MM.1S (cell line): ENCODE measurements around the gene NTM.

ENCODE experiments used
- EZH2phosphoT487 ChIP-seq: fragments of 300-600 bp; sonication (generic); IDR thresholded peaks from 2 replicates; pipeline ENCODE4 v1.6.1; 2018; ENCODE audit warnings: antibody characterized with exemption, low read length
- TF ChIP-seq, protein P1 (sequence below): fragments of 300-600 bp; sonication (generic); IDR thresholded peaks from 2 replicates; pipeline ENCODE4 v1.5.1; 2016; ENCODE audit warnings: antibody characterized with exemption, low read length, mixed read lengths

DNA sequence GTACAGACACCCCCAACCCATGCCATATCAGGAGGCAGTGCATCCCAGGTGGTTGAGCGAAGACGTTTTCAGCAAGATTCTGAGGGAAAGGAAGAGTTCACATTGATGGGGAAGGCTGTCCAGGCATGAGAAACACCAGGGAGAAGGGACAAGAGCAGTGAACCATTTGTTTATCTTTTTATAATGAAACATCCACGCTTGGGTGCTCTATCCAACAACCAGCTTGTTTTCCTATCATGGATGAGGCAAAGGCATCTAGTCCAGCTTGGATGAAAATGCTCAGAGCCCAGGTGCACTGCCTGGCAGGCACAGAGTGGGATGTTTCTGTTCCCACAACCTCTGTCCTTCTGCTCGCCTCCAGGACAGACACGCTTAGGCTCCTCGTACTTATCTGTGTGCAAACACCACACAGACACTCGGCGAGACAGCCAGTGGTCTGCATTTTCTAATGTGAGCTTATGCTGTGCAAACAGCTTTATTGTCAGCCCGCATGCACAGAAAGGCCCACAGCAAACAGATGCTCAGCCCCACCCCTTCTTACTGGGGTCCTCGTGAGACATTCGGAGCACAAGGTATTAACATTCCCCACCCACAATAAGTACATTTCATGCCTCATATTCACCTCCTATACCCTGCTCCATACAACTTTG, 45.4 kb upstream of the NTM start:
- TF ChIP-seq, protein P1, sequence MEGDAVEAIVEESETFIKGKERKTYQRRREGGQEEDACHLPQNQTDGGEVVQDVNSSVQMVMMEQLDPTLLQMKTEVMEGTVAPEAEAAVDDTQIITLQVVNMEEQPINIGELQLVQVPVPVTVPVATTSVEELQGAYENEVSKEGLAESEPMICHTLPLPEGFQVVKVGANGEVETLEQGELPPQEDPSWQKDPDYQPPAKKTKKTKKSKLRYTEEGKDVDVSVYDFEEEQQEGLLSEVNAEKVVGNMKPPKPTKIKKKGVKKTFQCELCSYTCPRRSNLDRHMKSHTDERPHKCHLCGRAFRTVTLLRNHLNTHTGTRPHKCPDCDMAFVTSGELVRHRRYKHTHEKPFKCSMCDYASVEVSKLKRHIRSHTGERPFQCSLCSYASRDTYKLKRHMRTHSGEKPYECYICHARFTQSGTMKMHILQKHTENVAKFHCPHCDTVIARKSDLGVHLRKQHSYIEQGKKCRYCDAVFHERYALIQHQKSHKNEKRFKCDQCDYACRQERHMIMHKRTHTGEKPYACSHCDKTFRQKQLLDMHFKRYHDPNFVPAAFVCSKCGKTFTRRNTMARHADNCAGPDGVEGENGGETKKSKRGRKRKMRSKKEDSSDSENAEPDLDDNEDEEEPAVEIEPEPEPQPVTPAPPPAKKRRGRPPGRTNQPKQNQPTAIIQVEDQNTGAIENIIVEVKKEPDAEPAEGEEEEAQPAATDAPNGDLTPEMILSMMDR, result no peak
- TF ChIP-seq EZH2phosphoT487, result no peak
